Body of pancreas (tissue), 4 donors: ENCODE measurements around the gene KRABD2.

Experiments
- POLR2A ChIP-seq, 3 donors: fragments of 450-650 bp; IDR thresholded peaks; one replicate each; pipeline ENCODE4 v1.6.1; 2016; ENCODE audit warnings: antibody characterized with exemption in 3 of 3, mild to moderate bottlenecking in 2 of 3
- TF ChIP-seq, protein P1 (sequence below), 7 experiments: fragments of 450-650 bp in 4 of 7; fragments of 200-600 bp in 3 of 7; sonication (generic) in 3 of 7; IDR thresholded peaks; one replicate each; pipeline ENCODE4 v1.5.1; 2016 to 2019; ENCODE audit warnings: antibody characterized with exemption in 7 of 7

DNA sequence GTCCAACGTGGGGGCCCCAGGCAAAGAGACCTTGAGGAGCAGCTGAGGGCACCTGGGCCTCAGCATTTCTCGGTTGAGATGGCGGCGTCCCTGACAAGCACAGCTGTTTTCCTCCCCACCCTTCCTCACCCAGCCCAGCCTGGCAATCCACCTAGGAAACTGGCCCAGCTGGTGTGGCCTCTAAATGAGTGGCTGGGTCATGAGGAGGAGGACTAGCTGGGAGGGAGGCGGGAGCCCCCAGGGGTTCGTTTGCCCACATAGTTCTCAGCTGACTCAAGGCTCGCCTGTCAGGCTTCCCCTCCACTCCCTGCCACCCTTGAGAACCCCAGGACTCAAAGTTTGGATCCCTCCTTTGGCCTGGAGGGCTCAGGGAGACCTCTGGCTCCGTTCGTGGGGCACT, 15.2 kb upstream of the KRABD2 start:
- TF ChIP-seq, protein P1, sequence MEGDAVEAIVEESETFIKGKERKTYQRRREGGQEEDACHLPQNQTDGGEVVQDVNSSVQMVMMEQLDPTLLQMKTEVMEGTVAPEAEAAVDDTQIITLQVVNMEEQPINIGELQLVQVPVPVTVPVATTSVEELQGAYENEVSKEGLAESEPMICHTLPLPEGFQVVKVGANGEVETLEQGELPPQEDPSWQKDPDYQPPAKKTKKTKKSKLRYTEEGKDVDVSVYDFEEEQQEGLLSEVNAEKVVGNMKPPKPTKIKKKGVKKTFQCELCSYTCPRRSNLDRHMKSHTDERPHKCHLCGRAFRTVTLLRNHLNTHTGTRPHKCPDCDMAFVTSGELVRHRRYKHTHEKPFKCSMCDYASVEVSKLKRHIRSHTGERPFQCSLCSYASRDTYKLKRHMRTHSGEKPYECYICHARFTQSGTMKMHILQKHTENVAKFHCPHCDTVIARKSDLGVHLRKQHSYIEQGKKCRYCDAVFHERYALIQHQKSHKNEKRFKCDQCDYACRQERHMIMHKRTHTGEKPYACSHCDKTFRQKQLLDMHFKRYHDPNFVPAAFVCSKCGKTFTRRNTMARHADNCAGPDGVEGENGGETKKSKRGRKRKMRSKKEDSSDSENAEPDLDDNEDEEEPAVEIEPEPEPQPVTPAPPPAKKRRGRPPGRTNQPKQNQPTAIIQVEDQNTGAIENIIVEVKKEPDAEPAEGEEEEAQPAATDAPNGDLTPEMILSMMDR (IDR thresholded peaks at IDR 0.05), result no peak
- TF ChIP-seq POLR2A (IDR thresholded peaks at IDR 0.05), result no peak
